ACC112 (cell line): ENCODE results near the gene RHOT2.
A peak's percentile ranks its signal among the peaks of the same experiment; 100 is the strongest.

Source experiments
- H2AFZ ChIP-seq: fragments of 200-600 bp; sonication (generic); one replicate; pipeline ENCODE4 v1.6.0; 2017; ENCODE audit warnings: antibody characterized with exemption, low read length; ENCODE audit not compliant: unreplicated experiment
- H3K27ac ChIP-seq: fragments of 200-600 bp; sonication (generic); 2 replicates; pipeline ENCODE4 v1.5.1; 2014; ENCODE audit warnings: low read depth, mild to moderate bottlenecking, antibody characterized with exemption, low read length, moderate library complexity
- H3K27me3 ChIP-seq: fragments of 200-600 bp; sonication (generic); 2 replicates; pipeline ENCODE4 v1.6.1; 2014; ENCODE audit warnings: mild to moderate bottlenecking, antibody characterized with exemption, low read length, moderate library complexity, mixed read lengths; ENCODE audit not compliant: insufficient read depth
- H3K36me3 ChIP-seq: fragments of 200-600 bp; sonication (generic); 2 replicates; pipeline ENCODE4 v1.6.1; 2016; ENCODE audit warnings: mild to moderate bottlenecking, antibody characterized with exemption, low read length, moderate library complexity, mixed read lengths; ENCODE audit not compliant: insufficient read depth
- H3K4me1 ChIP-seq: fragments of 200-600 bp; sonication (generic); one replicate; pipeline ENCODE4 v1.6.1; 2016; ENCODE audit warnings: low read length, mixed read lengths; ENCODE audit not compliant: insufficient read depth, unreplicated experiment, control insufficient read depth
- H3K4me3 ChIP-seq: fragments of 200-600 bp; sonication (generic); 2 replicates; pipeline ENCODE4 v1.5.1; 2014; ENCODE audit warnings: mild to moderate bottlenecking, low read depth, low read length
- H3K79me2 ChIP-seq: fragments of 200-600 bp; sonication (generic); one replicate; pipeline ENCODE4 v1.6.0; 2016; ENCODE audit warnings: low read length; ENCODE audit not compliant: control insufficient read depth, unreplicated experiment, insufficient read depth

RHOT2 gene

DNA sequence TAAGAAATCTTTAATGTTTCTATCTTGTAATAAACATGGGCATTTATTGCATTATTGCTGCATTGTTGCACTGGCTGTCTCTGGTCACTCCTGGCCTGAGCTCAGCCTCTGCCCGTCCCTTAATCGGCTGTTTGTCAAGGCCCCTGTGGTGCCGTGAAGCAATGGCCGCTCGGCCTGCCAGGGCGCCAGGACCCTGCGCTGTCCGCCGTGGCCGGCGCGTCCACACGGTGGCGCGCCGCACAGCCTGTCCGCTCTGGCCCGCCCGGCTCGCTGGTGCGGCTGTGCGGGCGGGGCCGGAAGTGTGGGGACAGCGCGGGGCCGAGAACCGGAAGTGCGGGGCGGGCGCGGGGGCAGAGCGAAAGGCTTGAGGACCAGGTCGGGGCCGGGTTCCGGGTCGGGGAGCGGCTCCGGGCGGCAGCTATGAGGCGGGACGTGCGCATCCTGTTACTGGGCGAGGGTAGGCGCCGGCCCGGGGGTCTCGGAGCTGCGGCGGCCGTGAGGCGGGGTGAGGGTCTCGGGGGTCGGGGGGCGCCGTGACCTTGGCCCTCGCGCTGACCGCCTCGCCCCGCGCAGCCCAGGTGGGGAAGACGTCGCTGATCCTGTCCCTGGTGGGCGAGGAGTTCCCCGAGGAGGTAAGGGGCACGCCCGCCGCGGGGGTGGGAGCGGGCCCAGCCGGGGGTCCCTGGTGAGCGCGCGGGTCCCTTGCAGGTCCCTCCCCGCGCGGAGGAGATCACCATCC lies at the start of gene RHOT2:
RHOT2 (plus strand) TSS at position 353 of the 739 bp plus-strand sequence; CDS start at position 421, 68 bp downstream.
- Histone ChIP-seq H3K4me3 (peak within 1 kb of the TSS; percentile 95), H3K79me2 (peaks cover 15% of the 10 kb centered on the region), H3K27me3 (no peaks in the 10 kb centered on the region), H3K27ac (peak within 1 kb of the TSS; percentile 25; the same call in 1 of the 2 replicates), H3K36me3 (peaks cover 17% of the 10 kb centered on the region; the same call in 1 of the 2 replicates), H3K4me1 (no peaks in the 10 kb centered on the region), H2AFZ (peak within 1 kb of the TSS; percentile 39)

DNA sequence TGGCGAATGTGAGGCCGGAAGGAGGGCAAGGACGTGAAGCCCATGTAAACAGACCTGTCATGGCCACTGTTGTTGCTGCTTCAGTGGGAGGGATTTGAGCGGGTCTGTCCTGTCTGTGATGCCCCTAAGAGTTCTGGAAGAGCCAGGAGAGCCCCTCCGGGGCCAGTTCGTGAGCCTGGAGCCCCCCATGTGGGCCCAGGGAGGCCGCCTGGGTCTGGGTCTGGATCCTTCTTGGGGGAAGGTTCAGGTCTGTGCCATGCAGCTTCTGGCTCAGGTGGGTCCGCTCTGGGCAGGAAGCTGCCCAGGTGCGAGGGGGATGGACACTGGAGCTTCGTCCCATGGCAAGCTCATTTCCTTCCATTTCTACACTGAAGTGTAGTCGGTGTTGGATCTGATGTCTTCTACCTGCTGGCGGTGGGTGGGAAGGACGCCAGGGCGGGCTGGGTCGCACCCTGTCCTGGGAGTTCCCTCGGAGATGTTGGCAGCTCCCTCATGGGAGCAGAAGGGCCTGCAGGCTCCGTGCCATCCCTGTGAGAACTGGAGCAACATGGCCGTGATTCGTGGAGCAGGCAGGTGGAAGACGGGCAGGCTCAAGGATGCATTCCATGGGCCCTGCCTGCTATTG lies 48.3 kb upstream of the RHOT2 start:
- Histone ChIP-seq H3K4me1 (no peaks in the 10 kb centered on the region), H3K4me3 (no peak overlapping the region), H2AFZ (no peak overlapping the region), H3K27ac (no peak overlapping the region), H3K79me2 (no peaks in the 10 kb centered on the region), H3K27me3 (no peaks in the 10 kb centered on the region), H3K36me3 (no peaks in the 10 kb centered on the region)

DNA sequence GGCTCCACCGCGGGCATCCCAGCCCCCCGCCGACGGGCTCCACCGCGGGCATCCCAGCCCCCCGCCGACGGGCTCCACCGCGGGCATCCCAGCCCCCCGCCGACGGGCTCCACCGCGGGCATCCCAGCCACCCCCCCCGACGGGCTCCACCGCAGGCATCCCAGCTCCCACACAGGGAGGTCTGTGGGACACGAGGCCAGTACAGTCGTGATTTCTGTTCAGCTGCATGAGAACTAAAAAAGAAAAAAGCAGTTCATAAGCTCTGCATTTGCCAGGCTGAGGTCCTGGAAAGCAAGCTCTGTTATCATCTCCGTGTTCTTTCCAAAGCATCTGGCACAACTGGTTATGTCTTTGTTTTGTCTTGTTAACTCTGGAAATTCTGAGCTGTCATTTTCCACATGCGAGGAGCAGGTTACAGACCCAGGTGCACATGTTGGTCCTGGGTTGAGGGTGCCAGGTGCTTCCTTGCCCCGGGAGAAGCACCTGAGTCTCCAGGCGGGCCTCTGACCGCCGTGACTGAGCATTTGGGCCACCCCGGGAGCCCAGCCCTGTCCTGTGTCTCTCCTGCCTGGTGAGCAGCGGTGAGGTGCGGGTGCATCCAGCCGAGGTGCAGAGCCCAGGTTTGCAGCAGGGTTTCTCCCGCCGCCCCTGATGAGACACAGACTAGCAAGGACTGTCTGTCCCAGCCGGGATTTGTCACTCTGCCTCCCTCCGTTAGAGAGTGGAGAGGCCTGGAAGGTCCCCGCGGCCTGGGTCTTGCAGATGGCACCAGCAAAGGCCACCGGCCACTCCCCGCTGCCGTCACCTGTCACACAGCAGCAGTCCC lies 47.0 kb upstream of the RHOT2 start:
- H3K4me3 ChIP-seq, result no peak overlapping the region
- H3K27ac ChIP-seq, result no peak overlapping the region
- no peaks in the 10 kb centered on the region for H3K79me2 ChIP-seq

DNA sequence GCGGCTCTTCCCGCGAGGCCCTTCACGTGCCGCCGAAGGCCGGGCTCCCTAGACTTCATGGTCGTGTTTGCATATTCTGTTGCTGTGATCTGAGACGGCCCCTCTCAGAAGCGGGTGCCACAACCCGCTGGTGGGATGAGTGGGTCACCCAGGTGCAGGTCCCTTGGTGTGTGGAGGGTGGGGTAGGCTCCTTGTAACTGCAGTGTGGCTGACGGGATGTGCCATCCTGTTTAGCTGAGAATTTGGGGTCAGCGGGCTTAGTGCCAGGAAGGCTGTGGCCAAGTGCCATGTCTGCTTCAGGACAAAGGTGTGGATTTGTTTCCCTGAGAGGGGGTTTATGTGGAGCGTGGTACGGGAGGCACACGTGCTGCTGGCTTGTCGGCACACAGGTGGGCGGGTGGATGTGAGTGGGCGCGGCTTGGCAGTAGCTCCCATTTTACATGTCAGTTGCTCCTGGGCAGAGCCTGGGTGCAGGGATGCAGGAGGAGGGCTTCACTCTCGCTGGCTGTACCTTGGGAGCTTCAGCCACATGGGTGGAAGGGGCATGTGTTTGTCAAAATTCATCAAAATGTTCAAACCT lies 46.3 kb upstream of the RHOT2 start:
- H3K27ac ChIP-seq, result no peak overlapping the region
- no peak overlapping the region for H2AFZ ChIP-seq

More for the DNA sequence above, 47.0 kb upstream of the RHOT2 start:
- Histone ChIP-seq H3K4me1 (no peaks in the 10 kb centered on the region), H3K27me3 (no peaks in the 10 kb centered on the region), H2AFZ (no peak overlapping the region), H3K36me3 (no peaks in the 10 kb centered on the region)

GRCh38 chr16:622920-623280 lies 45.0 kb upstream of the RHOT2 start:
- Histone ChIP-seq H3K27ac (no peak overlapping the region), H3K4me3 (no peak overlapping the region), H3K27me3 (no peaks in the 10 kb centered on the region), H3K36me3 (no peaks in the 10 kb centered on the region), H3K79me2 (no peaks in the 10 kb centered on the region), H2AFZ (no peak overlapping the region), H3K4me1 (peaks cover 17% of the 10 kb centered on the region)

More for the DNA sequence above, 46.3 kb upstream of the RHOT2 start:
- H3K79me2 ChIP-seq, result no peaks in the 10 kb centered on the region
- no peak overlapping the region for H3K4me3 ChIP-seq
- H3K4me1 ChIP-seq, result peaks cover 7% of the 10 kb centered on the region
- no peaks in the 10 kb centered on the region for H3K36me3 ChIP-seq
- H3K27me3 ChIP-seq, result no peaks in the 10 kb centered on the region

GRCh38 chr16:624526-625070 lies 43.3 kb upstream of the RHOT2 start:
- Histone ChIP-seq H3K36me3 (no peaks in the 10 kb centered on the region), H2AFZ (no peak overlapping the region), H3K4me3 (no peak overlapping the region), H3K27me3 (no peaks in the 10 kb centered on the region), H3K27ac (no peak overlapping the region), H3K4me1 (peaks cover 18% of the 10 kb centered on the region), H3K79me2 (no peaks in the 10 kb centered on the region)

DNA sequence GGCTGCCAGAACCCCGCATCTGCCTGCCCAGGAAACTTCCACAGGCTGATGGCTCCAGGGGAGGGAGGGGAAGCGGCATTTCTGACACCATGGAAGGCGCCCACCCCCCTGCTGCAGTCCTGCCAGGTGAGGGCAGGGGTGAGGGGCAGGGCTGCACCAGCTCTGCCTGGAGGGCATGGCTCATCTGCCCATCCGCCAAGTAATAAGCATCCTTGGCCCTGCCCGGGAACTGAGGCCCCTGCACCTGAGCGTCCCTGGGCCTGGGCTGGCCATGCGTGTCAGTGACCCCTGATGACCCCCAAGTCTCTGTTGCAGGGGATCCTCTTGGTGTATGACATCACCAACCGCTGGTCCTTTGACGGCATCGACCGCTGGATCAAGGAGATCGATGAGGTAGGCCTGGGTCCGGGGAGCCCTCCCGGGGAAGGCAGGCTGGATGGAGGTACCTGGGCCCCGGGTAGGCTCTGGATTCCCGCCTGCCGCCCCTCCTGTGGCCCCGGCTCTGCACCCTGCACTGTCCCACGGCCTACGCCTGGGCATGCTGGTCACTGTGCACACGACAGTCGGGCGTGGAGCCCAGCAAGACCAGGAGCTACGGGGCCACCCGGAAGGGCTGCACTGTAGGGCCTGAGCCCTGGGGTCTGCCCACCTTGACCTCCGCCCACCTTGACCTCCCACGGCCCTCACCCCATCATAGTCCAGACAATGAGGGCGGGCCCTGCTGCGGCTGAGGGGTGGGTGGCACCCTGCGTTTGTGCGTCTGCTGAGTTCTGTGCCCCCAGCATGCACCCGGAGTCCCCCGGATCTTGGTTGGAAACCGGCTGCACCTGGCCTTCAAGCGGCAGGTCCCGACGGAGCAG lies 42.6 kb upstream of the RHOT2 start:
- H3K4me1 ChIP-seq, result peaks cover 24% of the 10 kb centered on the region
- H2AFZ ChIP-seq, result no peak overlapping the region
- no peaks in the 10 kb centered on the region for H3K36me3 ChIP-seq
- H3K79me2 ChIP-seq, result no peaks in the 10 kb centered on the region
- H3K27ac ChIP-seq, result no peak overlapping the region
- no peaks in the 10 kb centered on the region for H3K27me3 ChIP-seq
- H3K4me3 ChIP-seq, result no peak overlapping the region

DNA sequence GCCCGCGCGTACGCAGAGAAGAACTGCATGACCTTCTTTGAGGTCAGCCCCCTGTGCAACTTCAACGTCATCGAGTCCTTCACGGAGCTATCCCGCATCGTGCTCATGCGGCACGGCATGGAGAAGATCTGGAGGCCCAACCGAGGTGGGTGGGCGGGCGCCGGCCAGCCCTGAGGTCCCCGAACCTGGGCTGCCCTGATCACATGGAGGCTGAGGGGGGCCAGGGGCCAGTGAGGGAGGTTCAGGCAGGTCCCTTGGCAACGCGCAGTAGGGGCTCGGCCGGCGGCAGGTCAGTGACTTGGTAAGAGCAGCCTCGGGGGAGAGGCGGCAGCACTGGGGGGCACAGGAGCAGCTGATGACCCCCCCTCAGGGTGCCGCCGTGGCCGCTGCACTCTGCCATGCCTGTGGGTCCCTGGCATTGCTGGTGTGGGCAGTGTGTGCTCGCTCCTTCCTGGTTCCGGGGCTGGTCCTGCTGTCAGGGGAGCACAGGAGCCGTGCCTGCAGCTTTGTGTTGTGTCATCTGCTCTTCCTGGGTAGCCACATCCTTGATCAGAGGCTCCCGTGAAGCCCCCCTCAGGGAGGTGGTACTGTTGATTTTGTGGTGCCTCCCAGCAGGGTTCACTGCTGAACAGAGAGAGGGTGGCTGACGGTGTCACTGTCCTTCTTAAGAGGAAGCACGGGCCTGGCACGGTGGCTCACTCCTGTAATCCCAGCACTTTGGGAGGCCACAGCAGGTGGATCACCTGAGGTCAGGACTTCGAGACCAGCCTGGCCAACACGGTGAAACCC lies 41.8 kb upstream of the RHOT2 start:
- no peaks in the 10 kb centered on the region for H3K36me3 ChIP-seq
- H2AFZ ChIP-seq, result no peak overlapping the region
- H3K27ac ChIP-seq, result peak overlapping the region; percentile 70
- no peak overlapping the region for H3K4me3 ChIP-seq
- H3K4me1 ChIP-seq, result peaks cover 32% of the 10 kb centered on the region
- no peaks in the 10 kb centered on the region for H3K27me3 ChIP-seq
- no peaks in the 10 kb centered on the region for H3K79me2 ChIP-seq

DNA sequence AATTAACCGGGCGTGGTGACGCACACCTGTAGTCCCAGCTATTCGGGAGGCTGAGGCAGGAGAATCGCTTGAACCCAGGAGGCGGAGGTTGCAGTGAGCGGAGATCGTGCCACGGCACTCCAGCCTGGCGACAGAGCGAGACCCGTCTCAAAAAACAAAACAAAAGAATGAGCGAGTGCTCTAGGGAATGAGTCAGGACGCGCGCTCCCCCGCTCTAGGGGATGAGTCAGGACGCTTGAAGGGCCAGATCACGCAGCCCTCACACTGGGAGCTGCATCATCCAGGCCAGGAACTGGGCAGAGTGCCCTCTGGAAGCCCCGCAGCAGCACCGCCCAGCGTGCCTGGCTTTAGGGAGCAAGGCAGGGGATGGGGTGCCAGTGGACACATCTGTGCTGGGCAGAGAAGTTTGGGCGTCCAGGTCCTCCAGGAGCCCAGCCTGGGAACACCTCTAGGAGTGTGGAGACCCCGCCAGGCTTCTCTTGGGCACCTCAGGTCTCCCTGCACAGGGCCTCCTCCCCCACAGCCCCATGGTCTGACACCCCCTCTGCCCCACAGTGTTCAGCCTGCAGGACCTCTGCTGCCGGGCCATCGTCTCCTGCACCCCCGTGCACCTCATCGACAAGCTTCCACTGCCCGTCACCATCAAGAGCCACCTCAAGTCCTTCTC lies 41.0 kb upstream of the RHOT2 start:
- H3K79me2 ChIP-seq, result no peaks in the 10 kb centered on the region
- no peak overlapping the region for H2AFZ ChIP-seq
- no peaks in the 10 kb centered on the region for H3K27me3 ChIP-seq
- peak overlapping the region; percentile 70 for H3K27ac ChIP-seq
- H3K4me1 ChIP-seq, result peaks cover 33% of the 10 kb centered on the region
- no peak overlapping the region; the same call in 1 of the 2 replicates for H3K4me3 ChIP-seq
- H3K36me3 ChIP-seq, result no peaks in the 10 kb centered on the region
